H1 (cell line): ENCODE results near the gene NRXN3.

Experiments used
- JUN ChIP-seq: IDR thresholded peaks from 2 replicates; pipeline ENCODE4 v1.6.1; 2011; ENCODE audit warnings: low read depth, mild to moderate bottlenecking, improper control_type of control experiment, low read length
- JUND ChIP-seq: IDR thresholded peaks from 2 replicates; pipeline ENCODE4 v1.6.1; 2011; ENCODE audit warnings: mild to moderate bottlenecking, improper control_type of control experiment, low read length
- MAFK ChIP-seq: IDR thresholded peaks from 2 replicates; pipeline ENCODE4 v1.6.1; 2012; ENCODE audit warnings: low read depth, mild to moderate bottlenecking, improper control_type of control experiment, low read length
- POLR2A ChIP-seq, 2 experiments: IDR thresholded peaks; 1 replicate in 1 of 2; 2 replicates in 1 of 2; pipeline ENCODE4 v1.6.1; 2011; ENCODE audit warnings: low read depth in 2 of 2, low read length in 2 of 2, mild to moderate bottlenecking in 2 of 2; ENCODE audit errors: control extremely low read depth in 1 of 2
- POLR2AphosphoS5 ChIP-seq: IDR thresholded peaks from 2 replicates; pipeline ENCODE4 v1.6.1; 2011; ENCODE audit warnings: low read depth, low read length
- RXRA ChIP-seq: IDR thresholded peaks from 2 replicates; pipeline ENCODE4 v1.6.1; 2011; ENCODE audit warnings: low read depth, mild to moderate bottlenecking, low read length, moderate library complexity; ENCODE audit not compliant: insufficient read depth
- SP2 ChIP-seq: IDR thresholded peaks from 2 replicates; pipeline ENCODE4 v1.6.1; 2012; ENCODE audit warnings: mild to moderate bottlenecking, low read length, inconsistent platforms
- TBP ChIP-seq: IDR thresholded peaks from 2 replicates; pipeline ENCODE4 v1.6.1; 2011; ENCODE audit warnings: low read depth, low read length, improper control_type of control experiment
- TCF12 ChIP-seq: IDR thresholded peaks from 2 replicates; pipeline ENCODE4 v1.6.1; 2011; ENCODE audit warnings: low read depth, mild to moderate bottlenecking, low read length
- TEAD4 ChIP-seq: IDR thresholded peaks from 2 replicates; pipeline ENCODE4 v1.6.1; 2012; ENCODE audit warnings: low read depth, low read length, inconsistent platforms, mixed read lengths
- TF ChIP-seq, protein P1 (sequence below), 3 experiments: IDR thresholded peaks; 1 replicate in 2 of 3; 2 replicates in 1 of 3; pipeline versions ENCODE4 v1.5.1 to v1.6.1; 2011; ENCODE audit warnings: low read length in 3 of 3, mild to moderate bottlenecking in 3 of 3, inconsistent platforms in 2 of 3, low read depth in 1 of 3, moderate library complexity in 1 of 3; ENCODE audit not compliant: insufficient read depth in 1 of 3; ENCODE audit errors: control extremely low read depth in 1 of 3

- TF ChIP-seq TBP (no peak), JUN (no peak), SP2 (no peak), POLR2A (IDR thresholded peaks at IDR 0.05; ENCODE audit: control extremely low read depth in 1 of 2, low read depth in 2 of 2, low read length in 2 of 2) (no peak), MAFK (no peak), POLR2AphosphoS5 (no peak), TEAD4 (no peak), RXRA (no peak), TCF12 (no peak), JUND (no peak)
- TF ChIP-seq, protein P1, sequence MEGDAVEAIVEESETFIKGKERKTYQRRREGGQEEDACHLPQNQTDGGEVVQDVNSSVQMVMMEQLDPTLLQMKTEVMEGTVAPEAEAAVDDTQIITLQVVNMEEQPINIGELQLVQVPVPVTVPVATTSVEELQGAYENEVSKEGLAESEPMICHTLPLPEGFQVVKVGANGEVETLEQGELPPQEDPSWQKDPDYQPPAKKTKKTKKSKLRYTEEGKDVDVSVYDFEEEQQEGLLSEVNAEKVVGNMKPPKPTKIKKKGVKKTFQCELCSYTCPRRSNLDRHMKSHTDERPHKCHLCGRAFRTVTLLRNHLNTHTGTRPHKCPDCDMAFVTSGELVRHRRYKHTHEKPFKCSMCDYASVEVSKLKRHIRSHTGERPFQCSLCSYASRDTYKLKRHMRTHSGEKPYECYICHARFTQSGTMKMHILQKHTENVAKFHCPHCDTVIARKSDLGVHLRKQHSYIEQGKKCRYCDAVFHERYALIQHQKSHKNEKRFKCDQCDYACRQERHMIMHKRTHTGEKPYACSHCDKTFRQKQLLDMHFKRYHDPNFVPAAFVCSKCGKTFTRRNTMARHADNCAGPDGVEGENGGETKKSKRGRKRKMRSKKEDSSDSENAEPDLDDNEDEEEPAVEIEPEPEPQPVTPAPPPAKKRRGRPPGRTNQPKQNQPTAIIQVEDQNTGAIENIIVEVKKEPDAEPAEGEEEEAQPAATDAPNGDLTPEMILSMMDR (IDR thresholded peaks at IDR 0.05; ENCODE audit: control extremely low read depth in 1 of 3, insufficient read depth in 1 of 3, low read depth in 1 of 3, low read length in 3 of 3), result no peak
Observed at GRCh38 chr14:79424462-79424861, 1254.3 kb downstream of the NRXN3 start.
